H9 (cell line): ENCODE data around the gene EFCAB6. TPM values are rescaled to one million over a fixed set of nuclear protein-coding genes. Genes with fewer than 3 reads are reported as not detected.

Source experiments
- DNase-seq: peaks from one replicate; pipeline ENCODE4 v3.0.0-alpha.2; 2017
- H2AFZ ChIP-seq: one replicate; pipeline ENCODE4 v1.6.1; 2013; ENCODE audit warnings: mild to moderate bottlenecking, low read length, control low read depth, moderate library complexity
- H2AK5ac ChIP-seq: 2 replicates; pipeline ENCODE4 v1.6.1; 2013; ENCODE audit warnings: low read length, control low read depth, mixed read lengths; ENCODE audit not compliant: insufficient read length
- H2BK120ac ChIP-seq: one replicate; pipeline ENCODE4 v1.6.1; 2013; ENCODE audit warnings: low read depth, mild to moderate bottlenecking, low read length, control low read depth, inconsistent platforms; ENCODE audit not compliant: poor library complexity, severe bottlenecking
- H2BK12ac ChIP-seq: 2 replicates; pipeline ENCODE4 v1.6.1; 2013; ENCODE audit warnings: low read length, control low read depth, mixed read lengths, low read depth; ENCODE audit not compliant: insufficient read length
- H2BK15ac ChIP-seq: 2 replicates; pipeline ENCODE4 v1.6.1; 2013; ENCODE audit warnings: low read depth, low read length, control low read depth
- H2BK20ac ChIP-seq: one replicate; pipeline ENCODE4 v1.6.1; 2013; ENCODE audit warnings: low read depth, mild to moderate bottlenecking, low read length, control low read depth, inconsistent platforms; ENCODE audit not compliant: poor library complexity, severe bottlenecking
- H2BK5ac ChIP-seq: 2 replicates; pipeline ENCODE4 v1.6.1; 2013; ENCODE audit warnings: low read length, control low read depth, mixed read lengths; ENCODE audit not compliant: insufficient read length
- H3K14ac ChIP-seq: 2 replicates; pipeline ENCODE4 v1.6.1; 2013; ENCODE audit warnings: low read length, control low read depth; ENCODE audit not compliant: insufficient read depth
- H3K18ac ChIP-seq: 2 replicates; pipeline ENCODE4 v1.6.1; 2013; ENCODE audit warnings: low read depth, mild to moderate bottlenecking, mixed read lengths, low read length, control low read depth; ENCODE audit not compliant: insufficient read length
- H3K23ac ChIP-seq: 2 replicates; pipeline ENCODE4 v1.6.1; 2013; ENCODE audit warnings: low read length, control low read depth, mixed read lengths, low read depth; ENCODE audit not compliant: insufficient read length
- H3K23me2 ChIP-seq: 2 replicates; pipeline ENCODE4 v1.6.1; 2013; ENCODE audit warnings: low read depth, mild to moderate bottlenecking, mixed read lengths, low read length, control low read depth; ENCODE audit not compliant: insufficient read length, poor library complexity, severe bottlenecking
- H3K27ac ChIP-seq: 2 replicates; pipeline ENCODE4 v1.5.1; 2013; ENCODE audit warnings: low read length, control low read depth, mixed read lengths, low read depth; ENCODE audit not compliant: insufficient read length
- H3K27me3 ChIP-seq: 2 replicates; pipeline ENCODE4 v1.6.1; 2013; ENCODE audit warnings: low read length, control low read depth, inconsistent platforms; ENCODE audit not compliant: insufficient read depth
- H3K4ac ChIP-seq: 2 replicates; pipeline ENCODE4 v1.6.1; 2013; ENCODE audit warnings: low read depth, mild to moderate bottlenecking, control low read depth, inconsistent platforms, low read length, moderate library complexity
- H3K4me1 ChIP-seq: 2 replicates; pipeline ENCODE4 v1.6.1; 2013; ENCODE audit warnings: low read length, control low read depth, inconsistent platforms; ENCODE audit not compliant: insufficient read depth
- H3K4me2 ChIP-seq: 2 replicates; pipeline ENCODE4 v1.6.1; 2013; ENCODE audit warnings: low read length, control low read depth, mixed read lengths; ENCODE audit not compliant: insufficient read length, insufficient read depth
- H3K56ac ChIP-seq: 2 replicates; pipeline ENCODE4 v1.6.1; 2013; ENCODE audit warnings: low read depth, mild to moderate bottlenecking, mixed read lengths, low read length, control low read depth; ENCODE audit not compliant: insufficient read length
- H3K79me1 ChIP-seq: 2 replicates; pipeline ENCODE4 v1.6.1; 2013; ENCODE audit warnings: low read depth, mild to moderate bottlenecking, moderate library complexity, low read length, control low read depth, inconsistent platforms; ENCODE audit not compliant: insufficient read depth, poor library complexity, severe bottlenecking
- H3K79me2 ChIP-seq: 2 replicates; pipeline ENCODE4 v1.6.1; 2013; ENCODE audit warnings: low read length, control low read depth, inconsistent platforms; ENCODE audit not compliant: insufficient read depth
- H3K9ac ChIP-seq: 2 replicates; pipeline ENCODE4 v1.6.1; 2013; ENCODE audit warnings: low read length, control low read depth, mixed read lengths; ENCODE audit not compliant: insufficient read length; ENCODE audit errors: extremely low read depth
- H3K9me3 ChIP-seq: one replicate; pipeline ENCODE4 v1.6.1; 2013; ENCODE audit warnings: low read depth, low read length, inconsistent platforms; ENCODE audit not compliant: control insufficient read depth
- H3T11ph ChIP-seq: one replicate; pipeline ENCODE4 v1.6.1; 2013; ENCODE audit warnings: mild to moderate bottlenecking, low read length, control low read depth, inconsistent platforms
- H4K20me1 ChIP-seq: one replicate; pipeline ENCODE4 v1.6.1; 2013; ENCODE audit not compliant: control insufficient read depth, insufficient read length, insufficient read depth
- H4K5ac ChIP-seq: 2 replicates; pipeline ENCODE4 v1.6.1; 2013; ENCODE audit warnings: low read depth, mild to moderate bottlenecking, mixed read lengths, low read length, control low read depth; ENCODE audit not compliant: insufficient read length
- H4K8ac ChIP-seq: replicated peaks from 2 replicates; pipeline ENCODE4 v1.6.1; 2013; ENCODE audit warnings: low read length, control low read depth, mixed read lengths, low read depth; ENCODE audit not compliant: insufficient read length
- H4K91ac ChIP-seq: 2 replicates; pipeline ENCODE4 v1.6.1; 2013; ENCODE audit warnings: low read depth, mild to moderate bottlenecking, moderate library complexity, mixed read lengths, low read length, control low read depth; ENCODE audit not compliant: insufficient read length
- H3K27ac Mint-ChIP-seq, 3 experiments: 2 replicates in 2 of 3; 3 replicates in 1 of 3; pipeline ENCODE4 v1.8.0; 2020 to 2021; ENCODE audit warnings: mixed read lengths in 3 of 3, mild to moderate bottlenecking in 1 of 3, moderate library complexity in 1 of 3
- H3K27me3 Mint-ChIP-seq: 2 replicates; pipeline ENCODE4 v1.8.0; 2021; ENCODE audit warnings: low read depth, mild to moderate bottlenecking, moderate library complexity, mixed read lengths
- H3K36me3 Mint-ChIP-seq, 3 experiments: 2 replicates in 2 of 3; 3 replicates in 1 of 3; pipeline ENCODE4 v1.8.0; 2020 to 2021; ENCODE audit warnings: low read depth in 3 of 3, mixed read lengths in 3 of 3; ENCODE audit not compliant: insufficient read depth in 1 of 3
- H3K4me1 Mint-ChIP-seq, 2 experiments: 2 replicates each; pipeline ENCODE4 v1.8.0; 2020; ENCODE audit warnings: mixed read lengths in 2 of 2
- H3K4me3 Mint-ChIP-seq, 2 experiments: 2 replicates in 1 of 2; 3 replicates in 1 of 2; pipeline ENCODE4 v1.8.0; 2020 to 2021; ENCODE audit warnings: mild to moderate bottlenecking in 2 of 2, mixed read lengths in 2 of 2, moderate library complexity in 1 of 2
- H3K9me3 Mint-ChIP-seq, 2 experiments: 2 replicates in 1 of 2; 3 replicates in 1 of 2; pipeline ENCODE4 v1.8.0; 2020; ENCODE audit warnings: mild to moderate bottlenecking in 2 of 2, mixed read lengths in 2 of 2, moderate library complexity in 1 of 2
- CTCF ChIP-seq: fragments of 200-600 bp; sonication (generic); conservative IDR thresholded peaks from 3 replicates; pipeline ENCODE4 v1.8.0; 2021; ENCODE audit warnings: antibody characterized with exemption, mild to moderate bottlenecking
- WGBS: extraction: QIAGEN DNeasy Blood & Tissue Kit; methylation state at CpG from one replicate; pipeline ENCODE4 v1.1.7; 2013; ENCODE audit warnings: missing lambda C conversion rate, low lambda C conversion rate, mixed read lengths; ENCODE audit not compliant: insufficient read length; ENCODE audit errors: extremely low coverage; 5-methylcytosine and 5-hydroxymethylcytosine counted together
- total RNA-seq: library from RNA; stranded (reverse); gene quantifications from 2 replicates; pipeline ENCODE4 v1.2.1, GENCODE V29; 2021

Gene EFCAB6
- total RNA-seq, 1 experiment from 2014 or later: 0.31 TPM

- Histone ChIP-seq H2BK15ac (no peak overlapping the region), H3K56ac (no peak overlapping the region), H4K8ac (no peak overlapping the region), H3K27me3 (no peaks in the 10 kb centered on the region), H4K20me1 (no peaks in the 10 kb centered on the region), H3K4me1 (no peaks in the 10 kb centered on the region), H3K9ac (no peak overlapping the region), H3K27ac (no peak overlapping the region), H3K79me1 (no peaks in the 10 kb centered on the region), H2BK5ac (no peak overlapping the region), H2BK12ac (no peak overlapping the region), H3K18ac (no peak overlapping the region), H3K79me2 (no peaks in the 10 kb centered on the region), H3T11ph (no peak overlapping the region), H2BK120ac (no peak overlapping the region), H4K5ac (no peak overlapping the region), H2BK20ac (no peak overlapping the region), H3K23ac (no peak overlapping the region), H3K4ac (no peak overlapping the region), H2AFZ (no peak overlapping the region), H4K91ac (no peak overlapping the region), H3K14ac (no peak overlapping the region), H3K9me3 (no peaks in the 10 kb centered on the region), H3K4me2 (no peak overlapping the region), H2AK5ac (no peak overlapping the region), H3K23me2 (no peaks in the 10 kb centered on the region)
- H3K9me3 Mint-ChIP-seq: no peaks in the 10 kb centered on the region; a peak in 1 of 5 replicates
- no peaks in the 10 kb centered on the region for H3K36me3 Mint-ChIP-seq
- DNase-seq: no peak
- no peaks in the 10 kb centered on the region; a peak in 1 of 4 replicates for H3K4me1 Mint-ChIP-seq
- no CpG with 5 or more reads among the region's 2 CpGs for WGBS
- H3K27ac Mint-ChIP-seq: no peak overlapping the region
- TF ChIP-seq CTCF: no peak
- no peak overlapping the region for H3K4me3 Mint-ChIP-seq
- H3K27me3 Mint-ChIP-seq: peaks cover 14% of the 10 kb centered on the region
These were observed 79.0 kb downstream of the EFCAB6 start for GRCh38 chr22:43733138-43733537.
